CD4-positive, alpha-beta T cell treated with Interleukin-2 at 100 ng/mL for 4 hours (primary cell): Measurements from ENCODE around the gene THAP2.

Experiments used
- DNase-seq: peaks from one replicate; pipeline ENCODE4 v3.0.0-alpha.2; 2020; ENCODE audit warnings: low spot score

Gene THAP2

DNA sequence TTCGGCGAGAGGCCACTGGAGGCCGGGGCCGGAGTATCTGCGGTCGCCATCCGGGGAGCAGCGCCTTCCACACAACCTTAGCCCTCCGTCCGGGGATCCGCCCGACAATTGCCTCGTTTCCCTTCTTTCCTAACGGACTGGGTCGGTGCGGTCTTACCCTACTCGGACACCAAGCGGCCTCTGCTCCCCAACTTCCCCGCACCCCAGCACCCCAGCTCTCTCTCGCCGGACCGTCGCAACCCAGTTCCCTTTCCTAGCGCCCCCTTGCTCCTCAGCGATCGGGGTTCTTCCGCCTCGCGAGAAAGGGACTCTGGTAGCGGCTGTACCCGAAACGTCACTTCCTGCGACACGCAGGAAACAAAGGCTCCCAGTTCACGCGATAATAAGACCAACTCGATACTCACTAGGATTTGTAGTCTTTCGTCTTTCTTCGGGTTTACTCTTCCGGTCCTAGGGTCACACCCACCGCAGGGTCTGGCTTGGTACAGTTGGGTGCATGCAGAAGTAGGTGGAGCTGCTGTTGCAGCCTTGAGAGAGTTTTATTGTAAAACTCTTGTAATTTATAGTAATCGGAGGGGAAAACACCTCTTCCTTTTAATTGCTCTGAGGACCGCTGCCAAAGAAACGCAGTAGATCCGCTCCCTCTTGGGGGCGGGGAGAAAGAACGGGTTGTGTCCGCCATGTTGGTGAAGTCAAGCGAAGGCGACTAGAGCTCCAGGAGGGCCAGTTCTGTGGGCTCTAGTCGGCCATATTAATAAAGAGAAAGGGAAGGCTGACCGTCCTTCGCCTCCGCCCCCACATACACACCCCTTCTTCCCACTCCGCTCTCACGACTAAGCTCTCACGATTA, at the start of gene THAP2, which contains the start of gene ZFC3H1:
Gene THAP2 (plus strand): TSS at position 741 of the 850 bp plus-strand sequence. CDS start 209 bp downstream, outside the sequence.
Gene ZFC3H1 (minus strand): TSS at position 288 of the 850 bp plus-strand sequence. CDS start 238 bp downstream, at position 50.
- DNase-seq: peak; percentile 97

DNA sequence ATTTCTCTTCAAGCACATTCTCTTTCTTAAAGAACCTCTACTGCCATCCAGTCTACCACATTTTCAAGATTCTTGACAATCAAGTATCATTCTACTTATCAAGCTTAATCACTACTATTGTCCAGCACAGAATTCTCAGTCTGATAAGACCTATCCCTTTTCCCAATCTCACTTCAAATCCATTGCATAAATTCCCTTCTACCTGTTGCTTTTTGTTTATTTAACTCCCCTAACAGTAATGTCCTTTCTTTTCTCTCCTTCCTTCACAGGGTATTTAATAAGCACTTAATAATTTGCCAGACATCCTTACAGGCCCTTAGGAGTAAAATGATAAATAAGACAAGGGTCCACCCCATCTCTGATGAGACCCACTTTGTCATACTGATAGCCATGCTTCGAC, 42.2 kb upstream of the THAP2 start:
- no peak for DNase-seq

DNA sequence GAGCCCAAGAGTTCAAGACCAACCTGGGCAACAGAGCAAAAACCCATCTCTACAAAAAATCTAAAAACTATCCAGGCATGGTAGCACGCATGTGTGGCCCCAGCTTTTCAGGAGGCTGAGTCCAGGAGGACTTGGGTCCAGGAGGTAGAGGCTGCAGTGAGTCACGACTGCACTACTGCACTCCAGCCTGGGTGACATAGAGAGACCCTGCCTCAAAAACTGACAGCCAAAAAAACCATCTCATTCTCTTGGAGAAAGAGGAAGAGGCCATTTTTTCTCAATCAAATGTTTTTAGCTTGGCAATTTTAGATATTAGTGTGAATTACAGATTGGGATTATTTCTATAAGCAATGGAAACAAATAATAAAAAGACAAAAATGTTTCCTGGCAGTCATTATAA, 38.6 kb upstream of the THAP2 start:
- DNase-seq: no peak

DNA sequence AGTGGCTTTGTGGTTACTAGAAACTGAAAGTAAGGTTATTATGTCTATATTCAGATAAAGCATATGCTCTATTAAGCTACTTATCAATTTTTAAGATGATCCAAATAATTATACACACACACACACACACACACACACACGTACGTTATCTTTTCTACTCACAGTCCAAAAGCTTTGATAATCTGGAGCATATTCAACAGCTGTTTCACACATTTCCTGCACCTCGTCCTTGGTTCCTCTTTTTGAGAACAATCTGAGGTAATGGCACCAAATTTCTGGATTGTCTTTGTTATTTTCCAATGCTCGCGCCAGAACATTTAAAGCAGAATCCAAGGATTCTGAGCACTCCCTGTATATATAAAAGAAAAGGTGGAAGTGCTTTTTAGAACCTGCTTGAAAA, 38.0 kb upstream of the THAP2 start:
- DNase-seq: no peak

DNA sequence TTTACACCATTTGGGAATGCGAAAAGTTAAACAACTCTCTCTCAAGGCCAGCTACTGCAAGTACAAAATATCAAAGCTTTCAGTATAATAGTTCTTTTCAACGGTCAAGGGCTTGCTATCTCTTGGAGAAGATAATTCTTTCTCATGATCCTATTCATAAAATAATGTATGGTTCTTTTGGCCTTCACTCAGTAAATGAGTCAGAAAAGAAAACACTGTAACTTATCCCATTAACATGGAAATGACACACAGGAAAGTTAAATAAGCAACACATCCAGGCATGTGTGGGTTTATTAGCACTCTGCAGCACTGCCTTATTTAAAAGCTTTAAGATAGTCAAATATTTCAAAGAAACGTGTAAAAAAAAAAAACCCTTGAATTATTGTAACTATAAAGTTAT, 37.3 kb upstream of the THAP2 start:
- DNase-seq: no peak

DNA sequence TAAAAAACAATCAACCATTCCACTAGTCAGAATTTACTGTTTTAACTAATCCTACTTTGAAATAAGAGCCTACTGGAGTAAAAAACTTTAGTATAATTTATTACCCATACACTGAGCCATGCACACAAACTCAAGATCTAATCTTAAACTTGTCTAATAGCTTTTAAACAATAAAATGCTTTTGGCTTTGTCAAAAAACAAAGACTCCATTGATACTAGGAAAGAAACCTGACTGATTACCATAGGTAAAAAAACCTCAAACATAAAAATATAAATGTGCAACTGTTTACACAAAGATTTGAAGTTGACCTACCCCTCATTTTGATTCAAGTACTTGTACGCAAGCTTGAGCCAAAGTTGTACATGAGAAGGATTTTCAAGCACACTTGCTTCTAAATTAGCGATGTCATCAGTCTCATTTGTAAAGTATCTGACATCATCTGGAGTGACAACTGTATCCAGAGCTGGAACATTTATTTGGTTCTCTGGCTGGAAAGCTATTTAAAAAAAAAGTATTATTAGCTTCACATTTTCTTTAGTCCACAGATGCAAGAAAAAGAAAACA, 36.6 kb upstream of the THAP2 start:
- no peak for DNase-seq

DNA sequence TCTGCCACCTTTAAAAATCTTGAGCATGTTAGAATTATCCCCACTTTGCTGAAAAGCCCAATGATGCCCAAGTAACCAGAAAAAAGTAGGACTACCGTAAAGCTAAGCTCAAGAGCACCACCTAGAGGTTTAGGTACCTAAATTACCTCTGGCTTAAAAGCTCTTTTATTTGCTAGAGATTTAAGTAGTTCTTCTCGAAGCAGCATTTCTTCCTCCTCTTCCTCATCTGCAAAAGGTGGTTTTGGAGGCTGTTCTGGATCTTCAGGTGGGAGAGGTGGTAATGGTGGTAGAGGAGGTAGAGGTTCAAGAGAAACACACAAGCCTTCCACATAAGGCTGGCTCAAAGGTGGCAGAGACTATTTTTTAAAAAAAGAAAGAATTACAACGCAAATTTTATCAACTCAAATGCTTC, 27.4 kb upstream of the THAP2 start:
- DNase-seq: peak; percentile 63

DNA sequence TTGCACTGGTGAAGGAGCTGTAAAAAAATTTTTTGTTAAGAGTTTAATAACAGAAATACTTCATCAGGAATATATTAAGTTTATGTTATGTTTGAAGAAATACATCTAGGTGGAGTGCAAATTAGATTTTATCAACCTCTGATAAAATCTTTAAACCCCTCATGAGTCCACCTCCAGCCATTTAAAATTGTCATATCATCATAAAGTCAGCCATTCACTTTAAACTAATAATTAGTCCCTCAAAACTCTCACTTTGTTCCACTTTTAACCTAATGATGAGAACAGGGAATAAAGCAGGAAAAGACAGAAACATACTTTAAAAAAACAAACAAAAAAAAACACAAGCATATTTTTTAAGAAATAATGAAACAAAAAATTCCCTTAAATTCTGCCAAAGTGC, 25.6 kb upstream of the THAP2 start:
- DNase-seq: no peak

DNA sequence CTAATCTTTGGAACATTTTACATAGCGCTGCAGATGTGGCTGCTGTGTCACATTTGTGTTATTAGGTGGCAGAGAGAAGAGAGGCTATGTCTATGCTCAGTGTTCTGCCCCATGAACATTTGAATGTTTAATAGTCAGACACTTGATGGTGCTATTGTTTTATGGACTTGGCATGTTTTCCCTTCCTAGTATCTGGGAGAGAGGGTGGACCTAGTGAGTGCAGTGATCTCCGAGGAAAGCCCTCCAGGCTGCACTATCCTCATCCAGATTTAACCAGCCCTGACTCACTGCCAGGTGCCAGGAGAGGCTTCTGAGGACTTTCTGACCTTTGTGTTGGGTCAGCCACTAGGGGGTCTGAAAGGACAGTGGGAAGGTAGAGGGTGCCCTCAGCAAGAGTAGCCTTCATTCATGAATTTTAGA, 24.8 kb upstream of the THAP2 start:
- no peak for DNase-seq

DNA sequence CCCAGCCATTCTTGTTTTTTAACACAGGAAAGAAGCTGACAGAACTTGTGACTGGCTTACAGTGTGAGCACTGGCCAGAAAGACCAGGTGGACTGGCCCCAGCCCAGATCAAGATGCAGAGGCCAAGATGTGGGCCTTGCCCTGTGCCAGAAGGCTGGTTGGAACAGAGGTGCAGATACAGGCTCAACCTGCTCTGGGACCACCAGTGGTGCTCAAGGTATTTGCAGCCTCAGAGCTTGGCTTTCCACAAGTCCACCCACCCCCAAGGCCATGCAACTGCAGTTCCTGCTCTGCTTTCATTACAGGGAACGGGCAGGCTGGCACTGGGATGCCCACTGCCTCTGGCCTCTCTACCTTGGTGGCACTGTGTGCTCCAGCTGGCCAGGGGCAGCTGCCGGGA, 23.8 kb upstream of the THAP2 start:
- DNase-seq: no peak

DNA sequence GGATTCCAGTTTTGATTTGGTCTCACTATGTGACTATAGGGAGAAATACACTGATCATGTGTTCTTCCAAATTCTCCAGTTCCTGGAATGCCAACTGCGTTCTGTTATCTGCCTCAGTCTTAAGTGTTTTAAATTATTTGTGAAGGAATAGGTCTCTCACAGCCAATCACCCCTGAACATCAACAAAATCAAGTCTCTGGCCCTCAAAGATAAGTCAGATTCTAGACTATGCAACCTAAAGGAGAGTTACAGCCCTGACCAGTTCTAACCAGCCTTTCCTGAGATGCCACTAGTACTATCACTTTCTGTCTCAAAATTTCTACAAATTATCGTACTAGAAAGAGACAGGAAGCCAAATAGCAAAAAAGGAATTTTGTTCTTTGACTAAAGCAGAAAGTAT, 22.7 kb upstream of the THAP2 start:
- no peak for DNase-seq

DNA sequence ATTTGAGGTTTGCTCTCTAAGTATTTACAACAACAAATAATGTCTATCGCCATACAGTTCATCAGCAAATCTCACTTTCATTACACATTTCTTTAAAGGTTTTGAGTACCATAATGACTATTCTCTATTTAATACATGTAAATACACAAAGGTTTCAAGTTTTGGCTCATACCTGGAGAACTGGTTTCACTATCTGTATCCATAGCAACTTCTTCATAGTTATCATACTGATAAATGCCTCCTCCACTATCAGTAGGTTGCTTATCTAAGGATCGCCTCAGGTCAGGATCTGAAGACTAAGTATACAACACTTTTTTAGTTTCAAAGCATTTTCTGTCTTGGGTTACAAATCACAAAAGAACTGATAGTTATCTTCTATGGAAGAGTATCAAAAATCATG, 21.8 kb upstream of the THAP2 start:
- DNase-seq: no peak

DNA sequence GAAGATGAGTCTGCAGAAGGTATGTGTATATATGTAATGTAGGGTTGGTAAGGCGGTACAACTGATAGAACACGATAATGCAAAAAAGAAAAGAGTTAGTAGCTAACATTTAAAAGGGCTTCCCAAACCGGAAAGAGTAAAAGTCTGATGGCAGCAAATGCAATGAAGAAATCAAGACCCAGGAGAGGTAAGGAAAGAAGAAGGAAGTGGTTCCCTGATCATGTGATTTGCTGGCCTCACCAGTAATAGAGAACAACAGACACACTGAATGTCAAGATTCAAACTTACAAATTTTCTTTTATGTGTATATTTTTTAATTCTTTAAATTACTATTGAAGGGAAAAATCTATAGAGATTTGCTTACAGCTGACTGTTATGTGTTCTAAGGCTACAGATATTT, 18.8 kb upstream of the THAP2 start:
- DNase-seq: no peak

DNA sequence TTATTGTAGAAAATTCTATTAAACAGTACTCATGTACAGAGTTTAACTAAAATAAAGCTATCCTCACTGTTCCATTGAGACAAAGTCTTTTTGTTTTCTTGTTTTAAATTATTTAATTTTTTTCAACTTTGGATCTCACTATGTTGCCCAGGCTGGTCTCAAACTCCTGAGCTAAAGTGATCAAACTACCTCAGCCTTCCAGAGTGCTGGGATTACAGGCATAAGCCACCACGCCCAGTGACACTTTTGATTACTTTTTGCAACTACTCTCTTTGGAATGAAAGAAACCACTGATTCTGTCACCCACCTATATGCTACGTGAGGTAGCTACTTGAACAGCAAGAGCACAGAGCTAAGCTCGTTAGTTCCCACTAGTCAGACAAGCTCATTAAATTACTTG, 17.6 kb upstream of the THAP2 start:
- no peak for DNase-seq

DNA sequence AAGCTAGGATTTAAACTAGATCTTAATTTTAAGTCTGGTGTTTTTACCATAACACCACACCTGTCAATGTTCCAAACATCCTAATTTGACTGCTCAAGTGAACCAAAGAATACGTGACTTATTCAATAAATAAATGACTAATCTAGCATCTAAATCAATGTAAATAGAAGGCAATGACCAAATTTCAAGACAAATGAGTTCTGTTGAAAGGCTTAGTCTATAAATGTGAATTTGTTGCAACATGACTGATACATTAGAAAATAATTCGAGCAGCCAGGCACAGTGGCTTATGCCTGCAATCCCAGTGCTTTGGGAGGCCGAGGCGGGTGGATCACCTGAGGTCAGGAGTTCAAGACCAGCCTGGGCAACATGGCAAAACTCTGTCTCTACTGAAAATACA, 15.6 kb upstream of the THAP2 start:
- DNase-seq: no peak

DNA sequence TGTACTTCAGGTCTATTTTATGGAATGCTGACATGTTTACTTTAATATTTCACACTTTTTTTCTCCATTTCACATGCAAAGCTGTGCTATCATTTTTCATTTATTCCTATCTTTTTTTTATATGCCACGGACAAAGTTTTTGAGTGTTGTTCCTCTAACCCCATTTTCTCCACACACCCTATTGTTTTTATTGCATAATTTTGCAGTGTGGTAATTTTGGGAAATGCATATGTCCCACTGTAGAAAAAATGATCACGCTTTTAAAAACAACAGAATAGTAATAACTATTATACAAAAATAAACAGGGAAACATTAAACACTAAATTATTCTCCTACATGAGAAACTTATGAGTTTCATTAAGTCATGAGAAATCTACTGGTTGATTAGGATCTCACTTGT, 14.7 kb upstream of the THAP2 start:
- no peak for DNase-seq

DNA sequence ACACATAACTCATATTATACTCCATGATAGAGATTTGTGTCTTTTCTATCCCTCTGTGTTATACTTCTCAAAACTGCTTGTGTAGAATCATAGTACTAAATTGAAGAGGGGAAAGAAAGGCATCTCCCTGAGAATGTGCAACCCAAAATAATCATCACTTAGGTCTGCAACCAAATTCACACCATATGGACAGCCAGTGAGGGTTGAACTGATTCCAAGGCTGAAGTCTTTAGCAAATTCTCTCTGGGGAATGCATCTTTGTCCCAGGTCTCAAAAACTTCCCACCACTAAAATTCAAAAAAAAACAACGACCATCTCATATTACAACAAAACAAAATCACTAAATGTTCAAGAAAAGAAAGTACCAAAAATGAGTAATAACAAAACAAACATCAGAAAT, 11.4 kb upstream of the THAP2 start:
- no peak for DNase-seq

DNA sequence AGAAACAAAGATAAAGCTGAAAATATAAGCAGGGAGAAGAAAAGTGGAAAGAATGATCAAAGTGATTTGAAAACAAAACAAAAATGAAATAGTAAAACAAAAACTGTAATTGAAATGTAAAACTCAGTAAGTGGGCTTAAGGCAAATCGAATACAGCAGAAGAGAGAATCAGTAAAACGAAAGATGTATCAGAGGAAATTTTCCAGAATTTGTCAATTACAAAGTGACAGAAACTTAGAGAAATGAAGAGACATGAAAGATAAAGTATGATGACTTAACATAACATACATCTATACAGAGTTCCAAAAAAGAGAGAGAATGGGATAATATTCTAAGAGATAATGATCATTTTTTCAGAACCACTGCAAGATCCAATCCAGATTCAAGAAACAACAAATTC, 11.0 kb upstream of the THAP2 start:
- DNase-seq: no peak

DNA sequence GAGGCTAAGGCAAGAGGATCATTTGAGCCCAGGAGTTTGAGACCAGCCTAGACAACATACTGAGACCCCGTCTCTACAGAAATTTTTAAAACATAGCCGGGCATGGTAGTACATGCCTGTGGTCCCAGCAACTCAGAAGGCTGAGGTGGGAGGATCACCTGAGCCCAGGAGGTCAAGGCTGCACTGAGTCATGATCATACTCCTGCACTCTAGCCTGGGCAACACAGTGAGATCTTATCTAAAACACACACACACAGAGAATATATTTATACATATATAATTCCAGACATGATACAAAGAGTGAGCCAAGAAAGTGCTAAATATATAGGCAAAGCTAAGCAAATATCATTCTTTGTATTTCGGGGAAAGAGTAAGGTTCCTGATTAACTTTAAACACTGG, 9.9 kb upstream of the THAP2 start:
- no peak for DNase-seq

DNA sequence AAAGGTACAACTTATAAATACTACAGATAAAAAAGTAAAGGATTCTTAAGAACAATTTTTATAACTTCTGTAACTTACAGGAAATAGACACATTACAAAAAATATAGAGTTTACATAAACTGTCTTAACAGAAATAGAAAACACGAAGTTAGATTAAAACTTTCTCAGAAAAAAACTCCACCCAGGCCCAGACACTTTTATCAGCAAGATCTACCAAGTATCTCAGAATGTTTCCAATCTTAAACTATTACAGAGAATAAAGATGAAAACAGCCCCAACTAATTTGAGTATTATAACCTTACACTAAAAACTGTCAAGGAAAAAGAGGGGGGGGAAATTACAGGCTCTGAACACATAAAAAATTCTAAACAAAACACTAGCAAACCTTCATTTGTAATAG, 8.6 kb upstream of the THAP2 start:
- DNase-seq: peak; percentile 38

DNA sequence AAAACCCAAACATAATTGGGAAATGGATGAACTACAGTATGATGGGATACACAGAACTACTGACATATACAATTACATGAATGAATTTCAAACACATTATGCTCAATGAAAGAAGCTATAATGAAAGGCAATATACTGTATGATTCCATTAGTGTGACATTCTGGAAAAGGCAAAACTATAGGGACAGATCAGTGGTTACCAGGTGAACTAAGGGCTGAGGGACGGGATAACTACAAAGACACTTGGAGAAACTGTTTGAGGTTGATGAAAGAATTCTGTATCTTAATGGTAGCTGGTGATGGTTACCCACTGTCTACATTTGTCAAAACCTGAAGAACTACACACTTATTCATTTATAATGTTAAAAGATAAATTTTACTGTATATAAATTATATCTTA, 8.2 kb upstream of the THAP2 start:
- DNase-seq: no peak

DNA sequence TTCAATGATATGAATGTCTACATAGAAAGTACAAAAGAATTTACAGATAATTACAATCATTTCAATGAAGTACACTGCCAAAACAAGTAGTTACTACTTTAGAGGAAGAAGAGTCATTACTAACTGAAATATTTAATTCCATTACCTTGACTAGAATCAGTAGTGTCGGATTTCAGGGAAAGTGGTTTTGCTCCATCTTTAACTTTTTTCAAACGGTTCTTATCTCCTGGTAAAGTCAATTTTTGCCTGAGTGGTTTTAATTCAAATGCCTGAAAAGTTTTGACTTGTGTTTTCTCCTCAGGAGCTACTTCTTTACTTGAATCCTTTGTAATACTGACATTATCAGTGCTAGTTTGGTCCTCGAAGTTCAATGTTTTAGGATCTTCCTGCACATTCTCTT, 7.4 kb upstream of the THAP2 start:
- no peak for DNase-seq

DNA sequence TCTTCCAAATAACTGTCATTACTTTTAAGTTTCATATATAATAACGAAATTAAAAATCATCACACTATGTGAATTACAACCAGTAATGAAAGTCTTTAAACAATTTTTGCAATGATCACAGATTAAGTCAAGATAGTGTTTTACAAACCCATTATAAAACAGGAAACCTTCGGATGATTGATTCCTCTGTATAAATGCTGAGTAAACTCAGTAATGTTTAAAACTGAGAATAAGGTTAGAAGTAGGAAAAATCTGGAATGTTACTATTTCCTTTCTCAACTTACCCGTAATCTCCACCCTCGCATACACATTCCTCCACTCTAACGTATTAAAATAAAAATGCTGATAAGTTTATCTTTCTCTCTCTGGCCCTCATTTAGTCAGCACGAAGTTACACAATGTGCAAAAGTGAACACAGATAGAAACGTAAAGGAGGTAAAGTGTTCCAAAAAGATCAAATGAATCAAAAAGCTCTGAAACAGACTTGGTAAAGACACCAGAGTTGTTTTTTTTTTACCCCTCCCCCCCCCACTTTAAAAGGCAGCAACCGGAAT, 2.0 kb upstream of the THAP2 start:
- DNase-seq: no peak
